ENCODE results near the gene RAD52.
"Not testable (repeated sequence)": the region's sequence is repeated elsewhere in the genome, so short reads cannot be mapped to it uniquely, and the experiment has no call there.

The RAD52 gene

GRCh38 chr12:966724-967123 is 17.2 kb upstream of the RAD52 start:
- no peak for DNase-seq

GRCh38 chr12:958588-959123 is 9.2 kb upstream of the RAD52 start:
- DNase-seq = no peak

- no peak for DNase-seq
These were observed 6.4 kb upstream of the RAD52 start for GRCh38 chr12:955939-956338.

- no peak for DNase-seq
These were observed 5.2 kb upstream of the RAD52 start for GRCh38 chr12:954741-955140.

GRCh38 chr12:953776-954175 is 4.3 kb upstream of the RAD52 start:
- DNase-seq = peak; percentile 39

- DNase-seq = no peak
These were observed 1.7 kb upstream of the RAD52 start for GRCh38 chr12:951176-951575.

GRCh38 chr12:948238-948637 is 1.3 kb downstream of the RAD52 start:
- no peak for DNase-seq

- DNase-seq = peak; percentile 66
These were observed 2.9 kb downstream of the RAD52 start for GRCh38 chr12:946631-947030.

- no peak for DNase-seq
These were observed 3.3 kb downstream of the RAD52 start for GRCh38 chr12:946212-946611.

- no peak for DNase-seq
These were observed 5.3 kb downstream of the RAD52 start for GRCh38 chr12:944211-944610.

GRCh38 chr12:943051-943450 is 6.4 kb downstream of the RAD52 start:
- DNase-seq = no peak

- DNase-seq = no peak
These were observed 10.7 kb downstream of the RAD52 start for GRCh38 chr12:938810-939209.

GRCh38 chr12:936377-937345 is 12.8 kb downstream of the RAD52 start:
- no peak for DNase-seq

- DNase-seq = not testable (repeated sequence)
These were observed 13.6 kb downstream of the RAD52 start for GRCh38 chr12:935891-936290.

GRCh38 chr12:931591-931990 is 17.9 kb downstream of the RAD52 start:
- DNase-seq = no peak

GRCh38 chr12:931060-931459 is 18.4 kb downstream of the RAD52 start:
- DNase-seq = no peak

GRCh38 chr12:926641-927040 is 22.9 kb downstream of the RAD52 start:
- DNase-seq = no peak

- no peak for DNase-seq
These were observed 27.2 kb downstream of the RAD52 start for GRCh38 chr12:922285-922684.

GRCh38 chr12:920676-921075 is 28.8 kb downstream of the RAD52 start:
- no peak for DNase-seq

GRCh38 chr12:916712-917445 is 32.6 kb downstream of the RAD52 start:
- no peak for DNase-seq

- no peak for DNase-seq
These were observed 33.3 kb downstream of the RAD52 start for GRCh38 chr12:916240-916639.

GRCh38 chr12:915090-915489 is 34.4 kb downstream of the RAD52 start:
- DNase-seq = peak; percentile 7

GRCh38 chr12:913919-914698 is 35.4 kb downstream of the RAD52 start:
- DNase-seq = no peak

All from activated CD4-positive, alpha-beta T cell treated with anti-CD3 and anti-CD28 coated beads, Interleukin-10, Interleukin-2, amounts not matched to agents 100 ng/mL and 50 ng/mL, durations not matched to agents 16 hours and 8 hours (primary cell).